HEK293T (cell line): ENCODE results near the gene UBE2E3.

ENCODE experiments used
- ARNT ChIP-seq: fragments of 450-650 bp; IDR thresholded peaks from 2 replicates; pipeline ENCODE4 v1.6.1; 2017; ENCODE audit warnings: mild to moderate bottlenecking
- BHLHE40 ChIP-seq: fragments of 450-650 bp; IDR thresholded peaks from 2 replicates; pipeline ENCODE4 v1.6.1; 2016; ENCODE audit warnings: mild to moderate bottlenecking, moderate library complexity, borderline replicate concordance
- FOXA1 ChIP-seq: fragments of 450-650 bp; IDR thresholded peaks from 2 replicates; pipeline ENCODE4 v1.6.1; 2016; ENCODE audit warnings: mild to moderate bottlenecking
- FOXM1 ChIP-seq: fragments of 450-650 bp; IDR thresholded peaks from 2 replicates; pipeline ENCODE4 v1.6.1; 2017; ENCODE audit warnings: mild to moderate bottlenecking, borderline replicate concordance
- NFRKB ChIP-seq: fragments of 450-650 bp; IDR thresholded peaks from 2 replicates; pipeline ENCODE4 v1.6.1; 2016; ENCODE audit warnings: mild to moderate bottlenecking, moderate library complexity
- PKNOX1 ChIP-seq: fragments of 450-650 bp; IDR thresholded peaks from 2 replicates; pipeline ENCODE4 v1.6.1; 2016
- SP1 ChIP-seq: fragments of 450-650 bp; IDR thresholded peaks from 2 replicates; pipeline ENCODE4 v1.6.1; 2017
- ZNF384 ChIP-seq: fragments of 450-650 bp; IDR thresholded peaks from 2 replicates; pipeline ENCODE4 v1.6.1; 2016

- TF ChIP-seq NFRKB = no peak
- TF ChIP-seq SP1 = no peak
- no peak for TF ChIP-seq FOXA1
- no peak for TF ChIP-seq FOXM1
- TF ChIP-seq ZNF384 = no peak
- TF ChIP-seq PKNOX1 = no peak
- TF ChIP-seq ARNT = no peak
- TF ChIP-seq BHLHE40 = no peak
These were observed 89.9 kb downstream of the UBE2E3 start for GRCh38 chr2:181070119-181070835.
